ENCODE data around the gene CAMKMT.
A peak's percentile ranks its signal among the peaks of the same experiment; 100 is the strongest.
"Not testable (repeated sequence)": the region's sequence is repeated elsewhere in the genome, so short reads cannot be mapped to it uniquely, and the experiment has no call there.

The CAMKMT gene

DNA sequence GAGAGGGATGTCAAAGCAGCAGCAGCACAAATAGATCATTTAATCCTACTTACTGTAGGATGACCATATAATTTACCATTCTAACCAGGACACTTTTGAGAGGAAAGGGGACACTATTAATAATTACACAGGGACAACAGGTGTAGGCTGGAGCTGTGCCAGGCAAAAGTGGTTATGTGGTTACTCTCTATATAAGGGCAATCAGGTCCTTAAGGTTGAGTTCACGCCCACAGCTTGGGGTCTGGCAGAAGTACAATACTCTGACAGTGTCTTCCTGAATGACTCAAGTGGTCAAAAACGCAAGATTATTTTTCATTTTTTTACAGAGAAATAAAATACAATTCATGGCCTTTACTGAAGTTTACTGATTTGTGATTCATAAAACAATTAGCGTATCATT lies 3.2 kb upstream of the CAMKMT start:
- no peak overlapping the region for H3K4me3 ChIP-seq (ENCODE audit: low read depth, low read length)

- H3K4me3 ChIP-seq (ENCODE audit: low read depth, low read length), result peak overlapping the region; percentile 95
These were observed 908 bp upstream of the CAMKMT start for GRCh38 chr2:44360749-44361329.

DNA sequence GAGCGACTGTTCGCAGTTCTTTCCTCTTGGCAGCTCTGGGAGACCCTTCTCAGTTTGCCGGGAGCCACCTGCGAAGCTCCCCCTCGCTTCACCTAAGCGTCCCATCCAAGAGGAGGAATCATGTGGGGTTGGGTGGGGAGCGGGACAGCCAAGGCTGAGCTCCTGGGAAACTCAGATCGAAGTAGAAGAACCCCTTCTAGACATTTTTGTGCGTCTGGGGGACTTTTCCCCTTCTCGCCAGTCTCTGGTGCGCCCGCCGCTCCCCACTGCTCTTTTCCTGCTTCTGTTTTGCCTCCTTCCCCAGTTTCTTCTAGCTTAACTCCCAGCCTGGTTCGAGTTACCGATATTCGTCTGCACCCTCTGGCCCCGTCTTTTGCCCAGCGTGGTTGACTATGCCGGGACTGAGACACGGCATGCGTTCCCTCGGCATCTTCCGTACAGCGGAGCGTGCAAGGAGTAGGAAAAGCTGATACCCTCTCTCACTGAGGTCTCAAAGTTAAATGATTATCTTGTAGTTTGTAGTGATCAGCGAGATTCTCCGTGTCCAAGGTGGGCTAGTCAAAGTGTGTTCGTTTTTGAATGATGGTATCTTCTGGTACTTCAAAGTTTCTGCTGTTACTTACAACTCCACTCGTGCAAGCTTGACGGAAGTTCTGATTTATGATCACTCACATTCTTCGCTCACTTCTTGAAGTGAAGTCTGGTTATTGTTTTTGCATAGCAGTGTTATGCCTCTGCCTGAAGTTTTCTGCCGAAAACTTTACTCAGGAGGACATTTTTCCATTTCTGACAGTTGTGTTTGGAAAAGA lies 664 bp downstream of the CAMKMT start:
- peak overlapping the region; percentile 95 for H3K4me3 ChIP-seq (ENCODE audit: low read depth, low read length)

- H3K4me3 ChIP-seq (ENCODE audit: low read depth, low read length), result no peak overlapping the region
These were observed 2.9 kb downstream of the CAMKMT start for GRCh38 chr2:44364604-44365003.

DNA sequence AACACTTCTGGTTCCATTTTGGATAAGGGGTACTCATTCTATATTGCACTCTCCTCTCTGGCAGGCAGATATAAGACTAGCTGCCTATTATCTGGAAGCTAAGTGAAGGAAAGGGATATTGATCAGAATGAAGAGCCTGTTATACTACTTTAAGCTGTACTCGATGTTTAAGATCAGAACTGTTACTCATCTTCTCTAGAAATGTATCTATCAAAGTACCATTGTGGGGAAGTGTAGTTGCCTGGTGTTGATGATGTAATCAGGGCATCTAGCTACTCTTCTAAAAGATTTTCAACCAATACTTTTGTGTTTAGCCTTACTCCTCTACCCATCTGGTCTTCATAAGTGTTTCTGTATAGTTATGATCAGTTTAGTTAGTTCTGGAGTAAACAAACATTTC lies 5.8 kb downstream of the CAMKMT start:
- no peak overlapping the region for H3K4me3 ChIP-seq (ENCODE audit: low read depth, low read length)

DNA sequence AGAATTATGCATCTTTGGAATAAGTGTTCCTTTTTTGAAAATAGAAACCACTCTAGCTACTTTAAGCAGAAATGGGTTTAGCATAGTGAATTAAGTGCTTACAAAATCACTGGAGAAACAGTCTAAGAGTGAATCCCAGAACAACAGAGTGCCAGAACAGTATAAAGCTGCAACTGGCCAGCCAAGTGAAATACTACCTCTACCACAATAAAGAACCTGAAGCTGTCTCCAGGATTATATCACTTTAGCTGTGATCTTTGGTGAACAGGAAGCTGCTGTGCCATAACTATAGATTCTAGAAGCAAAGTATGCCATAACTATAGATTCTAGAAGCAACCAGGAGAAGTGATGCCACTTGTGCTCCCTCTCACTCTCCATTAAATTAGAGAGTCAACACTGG lies 7.6 kb downstream of the CAMKMT start:
- no peak overlapping the region for H3K4me3 ChIP-seq (ENCODE audit: low read depth, low read length)

GRCh38 chr2:44371445-44371844 lies 9.7 kb downstream of the CAMKMT start:
- H3K4me3 ChIP-seq (ENCODE audit: low read depth, low read length), result no peak overlapping the region

DNA sequence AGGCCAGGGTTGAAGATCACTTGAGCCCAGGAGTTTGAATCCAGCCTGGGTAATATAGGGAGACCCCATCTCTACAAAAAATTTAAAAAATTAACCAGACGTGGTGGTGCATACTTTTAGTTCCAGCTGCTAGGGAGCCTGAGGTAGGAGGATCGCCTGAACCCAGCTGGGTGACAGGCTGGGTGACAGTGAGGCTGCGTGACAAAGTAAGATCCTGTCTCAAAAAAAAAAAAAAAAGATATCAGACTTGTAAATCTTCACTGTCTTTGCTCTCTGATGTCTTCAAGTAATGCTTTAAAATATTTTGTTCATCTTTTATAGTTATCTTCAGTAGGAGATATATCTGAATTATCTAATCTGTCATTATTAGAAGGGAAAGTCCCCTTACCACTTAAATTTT lies 10.5 kb downstream of the CAMKMT start:
- H3K4me3 ChIP-seq (ENCODE audit: low read depth, low read length), result no peak overlapping the region

- no peak overlapping the region for H3K4me3 ChIP-seq (ENCODE audit: low read depth, low read length)
These were observed 15.7 kb downstream of the CAMKMT start for GRCh38 chr2:44377486-44377885.

DNA sequence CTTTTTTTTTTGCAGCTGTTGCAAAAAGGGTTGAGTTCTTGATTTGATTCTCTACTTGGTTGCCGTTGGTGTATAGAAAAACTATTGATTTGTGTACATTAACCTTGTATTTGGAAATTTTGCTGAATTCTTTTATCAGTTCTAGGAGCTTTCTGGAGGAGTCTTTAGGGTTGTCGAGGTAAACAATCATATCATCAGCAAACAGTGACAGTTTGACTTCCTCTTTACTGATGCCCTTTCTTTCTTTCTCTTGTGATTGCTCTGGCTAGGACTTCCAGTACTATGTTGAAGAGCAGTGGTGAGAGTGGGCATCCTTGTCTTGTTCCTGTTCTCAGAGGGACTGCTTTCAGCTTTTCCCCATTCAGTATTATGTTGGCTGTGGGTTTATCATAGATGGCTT lies 23.5 kb downstream of the CAMKMT start:
- H3K4me3 ChIP-seq (ENCODE audit: low read depth, low read length), result not testable (repeated sequence)

DNA sequence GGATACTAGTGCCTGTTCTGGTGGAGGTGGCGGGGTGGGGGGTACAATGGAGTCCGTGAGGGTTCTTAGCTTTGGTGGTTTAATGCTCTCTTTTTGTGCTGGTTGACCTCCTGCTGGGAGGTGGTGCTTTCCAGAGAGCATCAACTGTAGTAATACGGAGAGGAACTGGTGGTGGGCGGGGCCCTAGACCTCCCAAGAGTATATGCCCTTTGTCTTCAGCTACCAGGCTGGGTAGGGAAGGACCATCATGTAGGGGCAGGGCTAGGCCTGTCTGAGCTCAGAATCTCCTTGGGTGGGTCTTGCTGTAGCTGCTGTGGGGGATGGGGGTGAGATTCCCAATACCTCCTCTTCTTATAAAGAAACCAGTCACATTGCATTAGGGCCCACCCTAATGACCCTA lies 27.1 kb downstream of the CAMKMT start:
- no peak overlapping the region for H3K4me3 ChIP-seq (ENCODE audit: low read depth, low read length)

DNA sequence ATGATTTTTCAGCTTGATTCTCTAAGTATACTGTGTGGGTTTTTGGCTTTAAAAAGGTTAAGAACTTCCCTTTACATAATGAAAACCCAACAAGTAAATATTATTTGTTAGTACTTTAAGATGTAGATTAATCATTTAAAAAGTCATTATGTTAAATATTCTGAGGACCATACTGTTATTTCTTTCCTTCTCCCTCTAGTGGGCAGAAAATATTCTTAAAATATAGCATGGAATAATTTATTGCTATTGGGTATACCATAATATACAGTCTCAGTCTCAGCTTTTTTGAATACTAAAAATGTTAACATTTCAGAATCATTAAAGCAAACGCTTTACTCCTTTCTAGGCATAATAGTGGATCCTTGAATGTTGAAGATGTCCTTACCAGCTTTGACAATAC lies 28.1 kb downstream of the CAMKMT start:
- no peak overlapping the region for H3K4me3 ChIP-seq (ENCODE audit: low read depth, low read length)

DNA sequence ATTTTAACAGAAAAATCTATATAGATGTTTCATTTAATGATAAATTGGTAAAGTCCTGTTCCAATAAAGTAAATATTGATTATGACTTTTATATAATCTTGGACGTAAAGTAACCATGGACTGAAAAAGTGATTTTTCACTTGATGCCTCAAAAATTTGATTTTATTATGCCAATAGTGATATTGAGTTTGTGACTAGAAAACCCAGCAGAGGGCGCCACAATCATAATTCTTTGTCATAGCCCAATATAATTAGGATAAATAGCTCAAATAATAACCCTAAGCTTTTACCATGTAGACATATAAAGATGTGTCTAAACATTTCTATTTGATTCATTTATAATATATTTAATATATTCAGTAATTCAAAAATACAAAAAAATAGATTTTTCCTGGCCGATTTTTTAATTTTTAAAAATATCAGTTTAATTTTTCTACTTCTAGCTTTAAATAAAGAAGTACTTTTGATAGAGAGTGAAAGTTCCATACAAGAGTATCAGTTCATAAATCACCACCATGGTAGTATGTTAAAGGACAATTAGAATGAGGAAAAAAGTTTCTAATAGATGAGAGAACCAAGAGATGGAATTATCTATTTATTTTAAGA lies 30.7 kb downstream of the CAMKMT start:
- H3K4me3 ChIP-seq (ENCODE audit: low read depth, low read length), result no peak overlapping the region

DNA sequence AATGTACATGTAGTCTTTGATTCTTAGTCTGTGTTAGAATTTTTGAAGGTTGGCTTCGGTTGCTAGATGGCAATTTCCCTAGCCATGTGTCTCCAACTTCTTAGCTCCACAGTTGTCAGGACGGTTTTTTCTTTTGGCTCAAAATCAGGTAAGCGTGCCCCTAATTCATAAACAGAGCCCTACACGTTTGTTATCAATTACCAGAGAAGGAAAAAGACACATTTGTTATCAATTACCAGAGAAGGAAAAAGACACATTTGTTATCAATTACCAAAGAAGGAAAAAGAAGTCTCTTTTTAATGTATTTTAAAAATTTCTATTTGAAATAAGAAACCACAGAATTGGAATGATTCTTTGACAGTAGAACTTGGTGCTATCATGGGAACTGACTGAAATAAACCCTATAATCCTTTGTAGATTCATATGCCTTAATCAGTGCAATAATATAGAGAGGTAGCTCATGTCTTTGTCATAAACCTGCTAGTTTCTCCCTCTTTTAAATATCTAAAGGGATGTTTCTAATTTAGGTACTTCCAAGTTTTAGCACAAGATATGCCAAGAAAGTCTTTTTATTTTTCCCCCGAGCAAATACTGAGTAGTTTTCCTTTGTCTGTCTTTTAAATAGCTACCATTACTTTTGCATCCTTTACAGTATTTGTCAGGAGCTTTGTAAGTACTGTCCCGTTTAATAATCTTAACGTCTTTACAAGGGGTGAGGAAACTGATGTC lies 35.9 kb downstream of the CAMKMT start:
- H3K4me3 ChIP-seq (ENCODE audit: low read depth, low read length), result no peak overlapping the region

DNA sequence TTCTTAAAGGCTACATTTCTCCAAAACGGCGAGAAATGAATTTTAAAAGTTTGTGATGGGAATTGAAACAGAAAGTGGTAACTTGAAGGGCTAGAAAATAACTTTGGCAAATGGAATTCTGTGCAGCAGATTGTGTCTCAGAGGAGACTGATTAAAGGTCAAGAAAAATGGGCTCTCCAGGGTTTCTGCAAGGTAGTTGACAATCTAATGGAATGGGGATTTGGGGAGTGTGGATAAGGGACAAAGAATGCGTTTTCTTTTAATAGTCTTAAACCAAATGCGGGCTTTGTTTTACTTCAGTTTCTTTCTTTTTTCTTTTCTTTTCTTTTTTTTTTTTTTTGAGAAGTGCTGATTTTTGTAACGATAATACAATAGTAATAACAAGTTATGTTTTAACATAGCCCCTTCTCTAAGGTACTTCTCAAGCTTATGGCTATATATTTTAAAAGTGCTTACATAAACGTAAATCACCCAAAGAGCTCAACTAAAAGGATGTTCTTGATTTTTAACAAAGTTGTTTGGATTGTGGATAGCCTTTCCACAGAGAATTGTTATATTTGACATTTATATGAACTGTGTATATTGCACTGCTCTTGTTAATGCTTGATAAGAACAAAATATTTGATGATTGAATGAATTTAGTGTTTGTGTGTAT lies 36.6 kb downstream of the CAMKMT start:
- H3K4me3 ChIP-seq (ENCODE audit: low read depth, low read length), result no peak overlapping the region

- H3K4me3 ChIP-seq (ENCODE audit: low read depth, low read length), result no peak overlapping the region
These were observed 59.0 kb downstream of the CAMKMT start for GRCh38 chr2:44420725-44421124.

DNA sequence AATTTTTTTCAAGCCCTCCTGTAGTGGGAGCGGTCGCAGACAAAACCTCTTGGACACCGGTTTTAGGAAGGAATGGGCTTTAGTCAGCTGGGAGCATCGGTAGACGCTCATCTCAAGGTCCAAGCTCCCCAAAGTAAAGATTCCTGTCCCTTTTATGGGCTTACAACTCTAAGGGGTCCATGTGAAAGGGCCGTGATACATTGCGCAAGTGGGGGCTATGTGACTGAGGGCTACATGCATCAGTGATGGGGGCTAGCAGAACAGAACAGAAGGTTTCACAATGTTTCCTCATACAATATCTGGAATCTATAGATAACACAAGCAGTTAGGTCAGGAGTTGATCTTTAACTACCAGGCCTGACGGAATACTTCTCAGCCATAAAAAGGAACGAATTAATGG lies 62.5 kb downstream of the CAMKMT start:
- no peak overlapping the region for H3K4me3 ChIP-seq (ENCODE audit: low read depth, low read length)

DNA sequence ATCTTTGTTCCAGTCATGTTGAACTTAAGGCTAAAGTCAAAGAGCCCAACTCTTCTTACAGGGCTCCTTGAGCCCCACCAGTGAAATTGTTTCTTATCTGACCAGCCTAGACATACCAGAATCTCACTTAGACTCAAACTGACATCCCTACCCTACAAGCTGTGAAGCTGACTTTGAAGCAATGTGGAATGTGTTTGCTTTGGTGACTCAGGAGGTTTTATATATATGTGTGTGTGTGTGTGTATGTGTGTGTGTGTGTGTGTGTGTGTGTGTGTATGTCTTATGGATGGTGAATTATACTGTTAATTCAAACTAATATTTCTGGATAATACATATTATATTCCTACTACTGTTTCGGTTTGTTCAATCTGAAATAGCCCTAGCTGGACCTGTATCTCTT lies 67.3 kb downstream of the CAMKMT start:
- no peak overlapping the region for H3K4me3 ChIP-seq (ENCODE audit: low read depth, low read length)

- no peak overlapping the region for H3K4me3 ChIP-seq (ENCODE audit: low read depth, low read length)
These were observed 68.6 kb downstream of the CAMKMT start for GRCh38 chr2:44430342-44430741.

- no peak overlapping the region for H3K4me3 ChIP-seq (ENCODE audit: low read depth, low read length)
These were observed 72.1 kb downstream of the CAMKMT start for GRCh38 chr2:44433895-44434294.

- no peak overlapping the region for H3K4me3 ChIP-seq (ENCODE audit: low read depth, low read length)
These were observed 79.5 kb downstream of the CAMKMT start for GRCh38 chr2:44441200-44441599.
